IMR-90 (cell line): ENCODE measurements around the gene TENT4B.

Experiments used
- BHLHE40 ChIP-seq: fragments of 150-350 bp; IDR thresholded peaks from 2 replicates; pipeline ENCODE4 v1.6.1; 2016; ENCODE audit warnings: mild to moderate bottlenecking, low read depth, low read length
- CEBPB ChIP-seq: IDR thresholded peaks from 2 replicates; pipeline ENCODE4 v1.6.1; 2012; ENCODE audit warnings: low read depth, low read length, improper control_type of control experiment
- CTCF ChIP-seq: conservative IDR thresholded peaks from 2 replicates; pipeline ENCODE4 v1.5.1; 2012; ENCODE audit warnings: mild to moderate bottlenecking, low read depth, low read length, improper control_type of control experiment
- ELK1 ChIP-seq: fragments of 150-350 bp; IDR thresholded peaks from 2 replicates; pipeline ENCODE4 v1.6.1; 2016; ENCODE audit warnings: low read depth, mild to moderate bottlenecking, low read length, moderate library complexity, borderline replicate concordance
- MAFK ChIP-seq: IDR thresholded peaks from 2 replicates; pipeline ENCODE4 v1.6.1; 2012; ENCODE audit warnings: low read depth, low read length, improper control_type of control experiment
- POLR2A ChIP-seq: IDR thresholded peaks from 2 replicates; pipeline ENCODE4 v1.6.1; 2012; ENCODE audit warnings: mild to moderate bottlenecking, low read depth, low read length
- RAD21 ChIP-seq: IDR thresholded peaks from 2 replicates; pipeline ENCODE4 v1.6.1; 2012; ENCODE audit warnings: low read length, improper control_type of control experiment
- RCOR1 ChIP-seq: IDR thresholded peaks from 2 replicates; pipeline ENCODE4 v1.6.1; 2012; ENCODE audit warnings: mild to moderate bottlenecking, low read length, improper control_type of control experiment; ENCODE audit not compliant: insufficient replicate concordance
- RFX5 ChIP-seq: IDR thresholded peaks from 2 replicates; pipeline ENCODE4 v1.8.0; 2012; ENCODE audit warnings: low read depth, mild to moderate bottlenecking, low read length, moderate library complexity

- TF ChIP-seq CTCF: no peak
- no peak for TF ChIP-seq POLR2A
- TF ChIP-seq MAFK: no peak
- no peak for TF ChIP-seq CEBPB
- no peak for TF ChIP-seq RAD21
- no peak for TF ChIP-seq RCOR1
- TF ChIP-seq RFX5: no peak
- no peak for TF ChIP-seq ELK1
- no peak for TF ChIP-seq BHLHE40
These were observed 94.2 kb downstream of the TENT4B start for GRCh38 chr16:50247123-50247905.
